ENCODE results near the gene PBX3.

- TF ChIP-seq CTCF (conservative IDR thresholded peaks at IDR 0.05 in 1 of 2, IDR thresholded peaks at IDR 0.05 in 1 of 2; ENCODE audit: extremely low read depth in 1 of 2, insufficient read depth in 1 of 2, low read depth in 1 of 2, low read length in 2 of 2) (no peak), EZH2 (IDR thresholded peaks at IDR 0.05; ENCODE audit: borderline replicate concordance, low read length) (no peak)
Measured at GRCh38 chr9:125700791-125701190, 46.4 kb upstream of the PBX3 start.
